T follicular helper cell (primary cell): ENCODE results near the gene PCGF5.
"Not testable (repeated sequence)": the region's sequence is repeated elsewhere in the genome, so short reads cannot be mapped to it uniquely, and the experiment has no call there.

Experiments used
- DNase-seq: peaks from one replicate; pipeline ENCODE4 v3.0.0-alpha.2; 2020; ENCODE audit warnings: low read depth
- total RNA-seq, 2 experiments: gene quantifications; one replicate each; lab custom pipeline; 2026; lab: John Stamatoyannopoulos, UW

Gene PCGF5
- 146 to 212 reads per million in 2 experiments for total RNA-seq

- peak; percentile 87 for DNase-seq
Observed at GRCh38 chr10:91220194-91220953, at the start of gene PCGF5. TSS of gene PCGF5 (plus strand) at chr10:91220663. CDS start at chr10:91222872, 2,209 bp downstream.

- no peak for DNase-seq
Observed at GRCh38 chr10:91171485-91171884, 49.0 kb upstream of the PCGF5 start.

DNA sequence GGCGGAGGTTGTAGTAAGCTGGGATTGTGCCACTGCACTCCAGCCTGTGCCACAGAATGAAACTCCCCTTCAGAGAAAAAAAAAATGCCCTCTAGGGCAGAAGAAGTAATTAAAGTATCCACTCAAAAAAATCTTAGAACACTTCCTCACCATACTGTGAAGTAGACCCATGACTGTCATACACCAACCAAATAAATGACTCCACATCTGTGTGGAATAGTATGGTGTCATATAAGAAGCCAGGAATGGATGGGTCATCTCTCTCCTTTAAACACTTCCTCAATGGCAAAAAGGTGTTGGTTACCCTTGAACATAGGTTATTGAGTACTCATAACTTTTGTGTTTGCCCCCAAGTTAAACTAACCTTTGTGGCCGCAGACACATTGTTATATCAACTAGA lies 48.1 kb upstream of the PCGF5 start:
- DNase-seq: no peak

DNA sequence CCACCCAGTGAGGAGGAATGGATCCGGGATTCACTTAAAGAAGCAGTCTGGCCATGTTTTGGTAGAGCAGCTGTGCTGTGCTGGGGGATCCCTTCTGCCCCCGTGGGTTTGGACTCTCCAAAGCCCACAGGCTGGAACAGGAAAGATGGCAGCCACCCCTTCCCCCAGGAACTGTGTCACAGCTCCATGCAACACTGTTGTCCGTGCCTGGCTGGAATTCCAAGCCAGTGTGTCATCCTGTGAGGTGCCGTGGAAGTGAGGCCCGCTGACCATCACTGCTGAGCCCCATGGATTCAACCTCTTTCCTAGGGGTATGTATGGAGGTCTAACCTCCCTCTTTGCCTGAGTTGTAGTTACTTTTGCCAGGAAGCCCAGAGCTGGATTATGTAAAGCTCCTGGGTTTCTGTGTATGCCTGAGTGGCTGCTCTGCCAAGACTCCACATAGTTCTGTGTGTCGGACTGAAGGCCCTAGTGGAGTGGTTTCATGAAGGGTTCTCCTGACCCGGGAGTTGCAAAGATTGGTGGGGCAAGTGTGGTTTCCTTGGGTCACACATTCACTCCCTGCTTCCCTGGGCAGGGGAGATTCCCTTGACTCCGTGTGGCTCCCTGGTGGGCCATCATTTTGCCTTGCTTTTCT lies 35.1 kb upstream of the PCGF5 start:
- no peak for DNase-seq

- DNase-seq: no peak
Observed at GRCh38 chr10:91187156-91187555, 33.3 kb upstream of the PCGF5 start.

- not testable (repeated sequence) for DNase-seq
Observed at GRCh38 chr10:91188010-91188409, 32.5 kb upstream of the PCGF5 start.

DNA sequence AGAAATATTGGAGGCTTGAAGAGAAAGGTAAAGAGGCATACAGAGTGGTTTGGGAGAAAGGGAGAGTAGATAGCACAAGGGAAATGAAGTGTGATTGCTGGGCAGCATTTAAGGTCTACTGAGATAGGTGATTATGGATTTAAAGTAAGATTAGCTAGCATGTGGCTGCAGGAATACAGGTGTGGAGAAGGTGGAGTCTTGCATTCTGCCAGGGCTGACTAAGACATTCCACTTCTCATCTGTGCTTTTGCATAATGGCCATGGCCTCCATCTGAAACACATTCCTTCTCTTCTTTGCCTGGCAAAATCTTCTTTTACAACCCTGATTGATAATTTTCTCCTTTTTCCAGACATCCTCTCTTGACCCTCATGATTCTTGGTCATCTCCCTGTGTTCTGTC lies 31.6 kb upstream of the PCGF5 start:
- DNase-seq: no peak

DNA sequence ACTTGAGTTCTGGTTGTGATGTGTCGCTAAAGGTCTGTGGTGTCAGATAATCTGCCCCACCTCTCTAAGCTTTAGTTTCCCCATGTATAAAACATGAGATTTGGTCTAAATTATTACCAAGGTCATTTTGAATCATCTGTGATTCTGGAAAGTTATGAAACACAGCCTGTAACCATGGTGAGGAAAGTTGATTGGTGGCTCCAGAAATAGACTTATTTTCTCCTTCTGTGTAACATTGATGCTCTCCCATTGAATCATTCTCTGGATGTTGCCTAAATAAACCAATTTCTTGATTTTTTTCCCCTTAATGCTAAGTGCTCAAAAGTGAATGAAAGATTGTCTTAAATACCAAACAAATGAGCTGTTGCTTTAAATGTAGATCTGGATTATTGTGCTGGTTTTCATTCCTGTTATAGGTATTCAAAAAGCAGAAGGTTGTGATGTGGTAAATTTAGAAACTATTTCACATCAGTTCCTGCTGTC lies 30.0 kb upstream of the PCGF5 start:
- no peak for DNase-seq

DNA sequence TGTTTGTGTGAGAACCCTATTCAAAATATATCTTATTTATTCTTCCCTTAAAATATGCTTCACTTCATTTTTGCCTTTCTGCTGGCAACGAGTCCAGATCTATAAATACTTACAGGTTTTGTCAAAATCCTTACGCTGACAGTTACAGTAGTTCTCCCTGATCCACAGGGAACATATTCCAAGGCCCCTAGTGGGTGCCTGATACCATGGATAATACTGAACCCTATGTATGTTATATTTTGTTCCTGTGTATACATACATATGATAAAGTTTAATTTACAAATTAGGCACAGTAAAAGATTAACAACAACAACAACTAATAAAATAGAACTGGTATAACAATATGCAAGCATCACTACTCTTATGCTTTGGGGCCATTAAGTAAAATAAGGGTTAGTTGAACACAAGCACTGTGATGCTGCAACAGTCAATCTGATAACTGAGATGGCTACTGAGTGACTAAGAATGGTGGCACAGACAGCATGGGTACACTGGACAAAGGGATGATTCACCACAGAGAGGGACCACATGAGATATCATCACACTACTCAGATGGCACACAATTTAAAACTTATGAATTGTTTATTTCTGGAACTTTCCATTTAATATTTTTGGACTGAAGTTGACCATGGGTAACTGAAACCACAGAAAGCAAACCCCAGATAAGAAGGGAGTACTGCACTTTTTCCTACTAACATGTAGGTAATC lies 29.4 kb upstream of the PCGF5 start:
- DNase-seq: no peak

GRCh38 chr10:91191584-91191919 lies 28.9 kb upstream of the PCGF5 start:
- no peak for DNase-seq

- DNase-seq: no peak
Observed at GRCh38 chr10:91194497-91195179, 25.8 kb upstream of the PCGF5 start.

GRCh38 chr10:91196268-91197048 lies 24.0 kb upstream of the PCGF5 start:
- DNase-seq: no peak

- DNase-seq: no peak
Observed at GRCh38 chr10:91197127-91197526, 23.3 kb upstream of the PCGF5 start.

DNA sequence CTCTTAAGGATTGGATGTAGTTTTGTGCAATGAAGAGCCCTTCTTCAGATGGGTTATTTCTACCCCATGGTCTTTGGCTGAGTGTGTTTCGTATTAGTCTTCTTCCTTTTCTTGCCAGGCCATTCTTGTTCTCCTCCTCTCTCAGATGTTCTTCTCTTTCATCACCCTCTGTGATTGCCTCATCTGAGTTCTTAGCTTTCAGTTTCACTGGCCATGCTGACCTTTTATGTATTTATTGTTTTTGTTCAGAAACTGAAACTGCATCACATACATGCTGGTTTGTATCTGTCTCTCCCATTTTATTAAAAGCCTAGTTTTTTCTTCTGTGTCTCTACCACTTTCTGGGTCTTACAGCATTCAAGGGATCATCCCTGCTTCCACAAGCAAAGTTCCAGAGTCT lies 21.7 kb upstream of the PCGF5 start:
- no peak for DNase-seq

- DNase-seq: no peak
Observed at GRCh38 chr10:91200314-91201212, 19.9 kb upstream of the PCGF5 start.

- DNase-seq: no peak
Observed at GRCh38 chr10:91201213-91201996, 19.1 kb upstream of the PCGF5 start.

GRCh38 chr10:91206427-91206826 lies 14.0 kb upstream of the PCGF5 start:
- DNase-seq: no peak

- no peak for DNase-seq
Observed at GRCh38 chr10:91206837-91207474, 13.5 kb upstream of the PCGF5 start.

DNA sequence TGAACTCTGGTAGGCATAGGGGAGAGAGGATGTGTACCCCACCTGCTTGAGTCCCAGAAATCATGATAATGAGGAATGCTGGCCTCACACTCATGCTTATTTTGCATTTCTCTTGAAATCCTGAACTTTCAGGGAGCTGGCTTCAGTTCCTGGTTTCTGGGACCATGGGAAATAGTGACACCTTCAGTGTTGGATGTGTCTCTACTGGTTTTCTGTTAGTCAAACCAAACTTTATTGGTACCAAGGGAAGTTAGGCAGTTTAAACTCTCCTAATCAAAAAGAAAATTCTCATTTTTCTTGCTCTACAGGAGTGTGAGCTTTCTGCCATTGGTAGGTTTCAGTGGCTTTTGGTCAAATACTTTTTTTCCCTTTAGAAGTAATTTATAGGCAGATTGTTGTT lies 11.8 kb upstream of the PCGF5 start:
- DNase-seq: no peak
